Measurements from ENCODE around the gene ZFAND3.
A peak's percentile ranks its signal among the peaks of the same experiment; 100 is the strongest.
"Not testable (repeated sequence)": the region's sequence is repeated elsewhere in the genome, so short reads cannot be mapped to it uniquely, and the experiment has no call there.

ZFAND3 gene

GRCh38 chr6:37889486-37889885, 70.0 kb downstream of the ZFAND3 start:
- Histone ChIP-seq H3K23ac (ENCODE audit: low read length) (no peak overlapping the region), H3K27ac (ENCODE audit: low read depth, low read length) (no peak overlapping the region), H3K79me1 (ENCODE audit: low read length) (peaks cover 5% of the 10 kb centered on the region), H2BK5ac (ENCODE audit: low read length) (no peak overlapping the region), H4K8ac (ENCODE audit: low read depth, low read length) (no peak overlapping the region), H2BK120ac (ENCODE audit: low read depth, low read length) (no peak overlapping the region), H3K9ac (ENCODE audit: low read length) (no peak overlapping the region), H4K5ac (ENCODE audit: low read length) (no peak overlapping the region), H3K4me1 (ENCODE audit: control insufficient read depth, low read depth, low read length) (no peaks in the 10 kb centered on the region), H2AK5ac (ENCODE audit: low read length) (no peak overlapping the region), H3K4me3 (ENCODE audit: low read length) (no peak overlapping the region), H3K4me2 (ENCODE audit: low read length) (no peak overlapping the region), H3K79me2 (ENCODE audit: control insufficient read depth, insufficient read depth, low read length) (peaks cover 1% of the 10 kb centered on the region), H3K27me3 (ENCODE audit: insufficient read depth, low read length, poor library complexity) (no peaks in the 10 kb centered on the region), H3K36me3 (ENCODE audit: control insufficient read depth, insufficient read depth, low read length) (no peaks in the 10 kb centered on the region), H2BK15ac (replicated peaks; ENCODE audit: low read depth) (no peak overlapping the region), H3K56ac (ENCODE audit: low read length) (no peak overlapping the region), H3K4ac (ENCODE audit: low read depth, low read length) (no peak overlapping the region), H3K18ac (ENCODE audit: low read length) (no peak overlapping the region)
- DNase-seq: no peak

- no peak overlapping the region for H3K9ac ChIP-seq (ENCODE audit: low read length)
- no peak overlapping the region for H4K5ac ChIP-seq (ENCODE audit: low read length)
- H3K23ac ChIP-seq (ENCODE audit: low read length): no peak overlapping the region
- H3K4me3 ChIP-seq (ENCODE audit: low read length): no peak overlapping the region
- no peaks in the 10 kb centered on the region for H3K4me1 ChIP-seq (ENCODE audit: control insufficient read depth, low read depth, low read length)
- H3K79me2 ChIP-seq (ENCODE audit: control insufficient read depth, insufficient read depth, low read length): peaks cover 1% of the 10 kb centered on the region
- H2BK5ac ChIP-seq (ENCODE audit: low read length): no peak overlapping the region
- no peak overlapping the region for H4K8ac ChIP-seq (ENCODE audit: low read depth, low read length)
- H3K79me1 ChIP-seq (ENCODE audit: low read length): peaks cover 5% of the 10 kb centered on the region
- no peak overlapping the region for H3K27ac ChIP-seq (ENCODE audit: low read depth, low read length)
- no peak overlapping the region for H3K18ac ChIP-seq (ENCODE audit: low read length)
- no peak overlapping the region for H2BK15ac ChIP-seq (replicated peaks; ENCODE audit: low read depth)
- no peak overlapping the region for H3K4me2 ChIP-seq (ENCODE audit: low read length)
- no peaks in the 10 kb centered on the region for H3K36me3 ChIP-seq (ENCODE audit: control insufficient read depth, insufficient read depth, low read length)
- H3K4ac ChIP-seq (ENCODE audit: low read depth, low read length): no peak overlapping the region
- no peak overlapping the region for H3K56ac ChIP-seq (ENCODE audit: low read length)
- no CpG with 5 or more reads among the region's 5 CpGs for WGBS (ENCODE audit: extremely low coverage, insufficient coverage, low lambda C conversion rate)
- DNase-seq: no peak
- H2BK120ac ChIP-seq (ENCODE audit: low read depth, low read length): no peak overlapping the region
- no peaks in the 10 kb centered on the region for H3K27me3 ChIP-seq (ENCODE audit: insufficient read depth, low read length, poor library complexity)
- no peak overlapping the region for H2AK5ac ChIP-seq (ENCODE audit: low read length)
These were observed 71.5 kb downstream of the ZFAND3 start for GRCh38 chr6:37891072-37891471.

DNA sequence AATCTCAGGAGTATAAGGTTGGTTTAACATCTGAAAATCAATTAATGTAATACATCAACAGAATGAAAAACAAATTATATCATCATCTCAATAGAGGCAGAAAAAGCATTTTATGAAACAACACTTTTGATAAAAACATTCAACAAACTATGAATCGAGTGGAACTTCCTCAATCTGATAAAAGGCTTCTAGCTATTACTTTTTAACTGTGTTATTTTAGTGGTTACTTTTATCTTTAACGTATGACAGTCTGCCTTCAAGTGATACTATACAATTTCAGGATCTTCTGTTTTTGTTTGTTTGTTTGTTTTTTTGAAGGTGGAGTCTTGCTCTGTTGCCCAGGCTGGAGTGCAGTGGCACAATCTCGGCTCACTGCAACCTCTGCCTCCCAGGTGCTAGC, 73.7 kb downstream of the ZFAND3 start:
- no peaks in the 10 kb centered on the region for H3K27me3 ChIP-seq (ENCODE audit: insufficient read depth, low read length, poor library complexity)
- peaks cover 10% of the 10 kb centered on the region for H3K79me1 ChIP-seq (ENCODE audit: low read length)
- H3K27ac ChIP-seq (ENCODE audit: low read depth, low read length): no peak overlapping the region
- H3K56ac ChIP-seq (ENCODE audit: low read length): no peak overlapping the region
- H3K23ac ChIP-seq (ENCODE audit: low read length): no peak overlapping the region
- no peak overlapping the region for H3K4ac ChIP-seq (ENCODE audit: low read depth, low read length)
- H3K36me3 ChIP-seq (ENCODE audit: control insufficient read depth, insufficient read depth, low read length): no peaks in the 10 kb centered on the region
- no peak overlapping the region for H2BK120ac ChIP-seq (ENCODE audit: low read depth, low read length)
- no peak overlapping the region for H3K18ac ChIP-seq (ENCODE audit: low read length)
- H4K8ac ChIP-seq (ENCODE audit: low read depth, low read length): no peak overlapping the region
- no peak overlapping the region for H3K4me3 ChIP-seq (ENCODE audit: low read length)
- H2AK5ac ChIP-seq (ENCODE audit: low read length): no peak overlapping the region
- no peak overlapping the region for H3K4me2 ChIP-seq (ENCODE audit: low read length)
- H2BK15ac ChIP-seq (replicated peaks; ENCODE audit: low read depth): no peak overlapping the region
- H2BK5ac ChIP-seq (ENCODE audit: low read length): no peak overlapping the region
- no CpG with 5 or more reads among the region's 3 CpGs for WGBS (ENCODE audit: extremely low coverage, insufficient coverage, low lambda C conversion rate)
- no peak for DNase-seq
- no peak overlapping the region for H4K5ac ChIP-seq (ENCODE audit: low read length)
- H3K4me1 ChIP-seq (ENCODE audit: control insufficient read depth, low read depth, low read length): peaks cover 5% of the 10 kb centered on the region
- H3K9ac ChIP-seq (ENCODE audit: low read length): no peak overlapping the region
- peaks cover 11% of the 10 kb centered on the region for H3K79me2 ChIP-seq (ENCODE audit: control insufficient read depth, insufficient read depth, low read length)

GRCh38 chr6:37893734-37894133, 74.2 kb downstream of the ZFAND3 start:
- H2BK15ac ChIP-seq (replicated peaks; ENCODE audit: low read depth); H2BK120ac ChIP-seq (ENCODE audit: low read depth, low read length); H4K5ac ChIP-seq (ENCODE audit: low read length); H3K56ac ChIP-seq (ENCODE audit: low read length); H3K27me3 ChIP-seq (ENCODE audit: insufficient read depth, low read length, poor library complexity); H2AK5ac ChIP-seq (ENCODE audit: low read length); H3K36me3 ChIP-seq (ENCODE audit: control insufficient read depth, insufficient read depth, low read length); H2BK5ac ChIP-seq (ENCODE audit: low read length); H3K4ac ChIP-seq (ENCODE audit: low read depth, low read length); DNase-seq; H3K9ac ChIP-seq (ENCODE audit: low read length); H3K4me3 ChIP-seq (ENCODE audit: low read length); H3K18ac ChIP-seq (ENCODE audit: low read length); H3K4me2 ChIP-seq (ENCODE audit: low read length); H3K4me1 ChIP-seq (ENCODE audit: control insufficient read depth, low read depth, low read length); H3K27ac ChIP-seq (ENCODE audit: low read depth, low read length); H3K23ac ChIP-seq (ENCODE audit: low read length); H3K79me1 ChIP-seq (ENCODE audit: low read length); H4K8ac ChIP-seq (ENCODE audit: low read depth, low read length): not testable (repeated sequence)
- no CpG with 5 or more reads among the region's 9 CpGs for WGBS (ENCODE audit: extremely low coverage, insufficient coverage, low lambda C conversion rate)
- peaks cover 11% of the 10 kb centered on the region for H3K79me2 ChIP-seq (ENCODE audit: control insufficient read depth, insufficient read depth, low read length)

- peaks cover 8% of the 10 kb centered on the region for H3K79me1 ChIP-seq (ENCODE audit: low read length)
- H3K27ac ChIP-seq (ENCODE audit: low read depth, low read length): no peak overlapping the region
- DNase-seq: no peak
- peaks cover 5% of the 10 kb centered on the region for H3K4me1 ChIP-seq (ENCODE audit: control insufficient read depth, low read depth, low read length)
- H3K56ac ChIP-seq (ENCODE audit: low read length): no peak overlapping the region
- peaks cover 10% of the 10 kb centered on the region for H3K79me2 ChIP-seq (ENCODE audit: control insufficient read depth, insufficient read depth, low read length)
- H3K36me3 ChIP-seq (ENCODE audit: control insufficient read depth, insufficient read depth, low read length): no peaks in the 10 kb centered on the region
- no peak overlapping the region for H3K4ac ChIP-seq (ENCODE audit: low read depth, low read length)
- no peak overlapping the region for H3K9ac ChIP-seq (ENCODE audit: low read length)
- no peak overlapping the region for H3K18ac ChIP-seq (ENCODE audit: low read length)
- no peak overlapping the region for H2AK5ac ChIP-seq (ENCODE audit: low read length)
- H2BK15ac ChIP-seq (replicated peaks; ENCODE audit: low read depth): no peak overlapping the region
- H3K4me3 ChIP-seq (ENCODE audit: low read length): no peak overlapping the region
- 100% methylated on average over 1 of the region's 5 CpGs for WGBS (ENCODE audit: extremely low coverage, insufficient coverage, low lambda C conversion rate)
- H4K5ac ChIP-seq (ENCODE audit: low read length): no peak overlapping the region
- H2BK5ac ChIP-seq (ENCODE audit: low read length): no peak overlapping the region
- H3K27me3 ChIP-seq (ENCODE audit: insufficient read depth, low read length, poor library complexity): no peaks in the 10 kb centered on the region
- no peak overlapping the region for H4K8ac ChIP-seq (ENCODE audit: low read depth, low read length)
- no peak overlapping the region for H3K4me2 ChIP-seq (ENCODE audit: low read length)
- H2BK120ac ChIP-seq (ENCODE audit: low read depth, low read length): no peak overlapping the region
- H3K23ac ChIP-seq (ENCODE audit: low read length): no peak overlapping the region
These were observed 75.1 kb downstream of the ZFAND3 start for GRCh38 chr6:37894585-37894984.

DNA sequence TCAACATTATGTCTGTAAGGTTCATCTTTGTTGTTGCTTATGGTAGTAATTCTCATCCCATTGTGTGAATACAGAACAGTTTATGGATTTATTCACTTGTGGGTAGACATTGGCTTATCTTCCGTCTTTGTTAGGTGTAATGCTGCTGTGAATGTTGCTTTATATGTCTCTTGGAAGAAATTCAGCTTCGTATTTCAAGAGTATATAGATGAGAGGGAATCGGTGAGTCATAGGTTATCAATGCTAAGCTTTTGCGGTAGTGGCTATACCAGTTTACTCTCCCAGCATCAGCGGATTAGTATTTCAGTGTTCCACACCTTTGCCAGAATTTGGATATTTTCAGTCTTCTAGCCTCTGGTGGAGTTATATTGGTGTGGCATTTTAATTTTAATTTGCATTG, 77.8 kb downstream of the ZFAND3 start:
- H3K36me3 ChIP-seq (ENCODE audit: control insufficient read depth, insufficient read depth, low read length): no peaks in the 10 kb centered on the region
- H3K79me2 ChIP-seq (ENCODE audit: control insufficient read depth, insufficient read depth, low read length): peaks cover 15% of the 10 kb centered on the region
- H4K5ac ChIP-seq (ENCODE audit: low read length): no peak overlapping the region
- no peaks in the 10 kb centered on the region for H3K27me3 ChIP-seq (ENCODE audit: insufficient read depth, low read length, poor library complexity)
- DNase-seq: peak; percentile 79
- H3K56ac ChIP-seq (ENCODE audit: low read length): no peak overlapping the region
- no peak overlapping the region for H3K4me3 ChIP-seq (ENCODE audit: low read length)
- peaks cover 5% of the 10 kb centered on the region for H3K4me1 ChIP-seq (ENCODE audit: control insufficient read depth, low read depth, low read length)
- H3K79me1 ChIP-seq (ENCODE audit: low read length): peaks cover 15% of the 10 kb centered on the region
- no peak overlapping the region for H2BK15ac ChIP-seq (replicated peaks; ENCODE audit: low read depth)
- no peak overlapping the region for H2BK120ac ChIP-seq (ENCODE audit: low read depth, low read length)
- no peak overlapping the region for H3K4ac ChIP-seq (ENCODE audit: low read depth, low read length)
- H2BK5ac ChIP-seq (ENCODE audit: low read length): no peak overlapping the region
- H3K9ac ChIP-seq (ENCODE audit: low read length): no peak overlapping the region
- no peak overlapping the region for H3K23ac ChIP-seq (ENCODE audit: low read length)
- H3K18ac ChIP-seq (ENCODE audit: low read length): no peak overlapping the region
- no peak overlapping the region for H3K4me2 ChIP-seq (ENCODE audit: low read length)
- H3K27ac ChIP-seq (ENCODE audit: low read depth, low read length): no peak overlapping the region
- no peak overlapping the region for H2AK5ac ChIP-seq (ENCODE audit: low read length)
- WGBS (ENCODE audit: extremely low coverage, insufficient coverage, low lambda C conversion rate): no CpG with 5 or more reads among the region's 5 CpGs
- no peak overlapping the region for H4K8ac ChIP-seq (ENCODE audit: low read depth, low read length)

Data from mesendoderm (in vitro differentiated cells).